GM21423 (cell line): ENCODE measurements around the gene LRRFIP2.
"Not testable (repeated sequence)": the region's sequence is repeated elsewhere in the genome, so short reads cannot be mapped to it uniquely, and the experiment has no call there.

Source experiments
- ATAC-seq: cut with Tn5 transposase; IDR thresholded peaks from one replicate; pipeline ENCODE4 v1.9.1; 2021; ENCODE audit warnings: mild to moderate bottlenecking, moderate library complexity; ENCODE audit not compliant: unreplicated experiment

Gene LRRFIP2

GRCh38 chr3:37174532-37175126 lies at the start of gene LRRFIP2:
Gene LRRFIP2, minus strand, starts transcription at chr3:37174582. Its CDS starts 25,599 bp downstream, at chr3:37148983.
- no peak for ATAC-seq

DNA sequence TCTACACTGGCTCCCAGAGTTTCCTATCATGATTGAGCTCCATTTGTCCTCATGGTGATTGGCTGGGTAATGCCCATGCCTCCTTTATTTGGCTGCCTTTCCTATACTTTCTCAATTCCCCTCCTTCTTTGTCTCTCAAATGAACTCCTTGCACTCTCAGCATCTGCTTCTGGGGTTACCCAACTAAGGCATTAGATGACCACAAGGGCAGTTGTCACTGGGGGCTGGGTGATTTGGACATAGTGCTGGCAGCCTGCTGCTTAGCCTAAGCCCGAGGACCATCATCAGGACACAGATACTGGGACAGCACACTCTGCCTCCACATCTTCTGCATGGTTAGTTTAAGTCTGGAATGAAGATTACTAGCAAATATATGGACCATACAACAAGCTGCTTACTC lies 49.2 kb upstream of the LRRFIP2 start:
- no peak for ATAC-seq

GRCh38 chr3:37223141-37223558 lies 48.8 kb upstream of the LRRFIP2 start:
- ATAC-seq = no peak

GRCh38 chr3:37222542-37222941 lies 48.2 kb upstream of the LRRFIP2 start:
- ATAC-seq = not testable (repeated sequence)

DNA sequence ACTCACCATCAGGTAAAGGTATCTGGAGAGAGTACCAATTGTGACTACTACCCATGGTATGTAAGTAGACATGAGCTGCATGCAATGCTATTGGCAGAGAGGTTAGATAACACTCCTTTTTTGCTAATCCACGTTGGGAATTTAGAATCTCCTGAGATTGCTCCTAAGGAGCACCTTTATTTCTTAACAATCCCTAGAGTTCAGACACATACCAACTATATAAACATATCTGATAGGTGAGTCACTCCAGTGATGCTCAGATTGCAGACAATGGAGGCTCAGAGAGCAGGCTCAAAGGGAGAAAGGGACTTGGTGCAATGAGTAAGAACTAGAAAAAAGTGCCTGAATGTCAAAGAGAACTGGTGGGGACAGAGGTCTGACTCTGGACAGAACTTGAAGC lies 47.0 kb upstream of the LRRFIP2 start:
- no peak for ATAC-seq

DNA sequence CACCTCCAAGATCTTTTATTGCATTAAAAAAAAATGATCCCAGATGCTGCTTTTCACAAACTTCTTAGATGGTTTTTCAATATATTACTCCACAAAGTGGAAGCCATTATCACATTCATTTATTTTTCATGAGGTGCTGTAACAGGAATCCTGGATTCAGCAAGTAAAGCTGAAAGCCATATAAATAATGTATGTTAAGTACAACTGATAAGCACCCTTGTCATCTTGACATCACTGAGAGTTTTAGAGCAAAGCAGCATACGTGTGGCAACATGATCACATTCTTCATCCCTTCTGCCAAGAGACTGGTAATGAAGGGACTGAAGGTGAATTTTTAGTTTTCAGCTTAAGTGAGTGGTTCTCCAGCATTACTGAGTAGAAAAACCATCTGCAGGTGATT lies 44.9 kb upstream of the LRRFIP2 start:
- ATAC-seq = no peak

GRCh38 chr3:37218206-37218605 lies 43.8 kb upstream of the LRRFIP2 start:
- ATAC-seq = no peak

DNA sequence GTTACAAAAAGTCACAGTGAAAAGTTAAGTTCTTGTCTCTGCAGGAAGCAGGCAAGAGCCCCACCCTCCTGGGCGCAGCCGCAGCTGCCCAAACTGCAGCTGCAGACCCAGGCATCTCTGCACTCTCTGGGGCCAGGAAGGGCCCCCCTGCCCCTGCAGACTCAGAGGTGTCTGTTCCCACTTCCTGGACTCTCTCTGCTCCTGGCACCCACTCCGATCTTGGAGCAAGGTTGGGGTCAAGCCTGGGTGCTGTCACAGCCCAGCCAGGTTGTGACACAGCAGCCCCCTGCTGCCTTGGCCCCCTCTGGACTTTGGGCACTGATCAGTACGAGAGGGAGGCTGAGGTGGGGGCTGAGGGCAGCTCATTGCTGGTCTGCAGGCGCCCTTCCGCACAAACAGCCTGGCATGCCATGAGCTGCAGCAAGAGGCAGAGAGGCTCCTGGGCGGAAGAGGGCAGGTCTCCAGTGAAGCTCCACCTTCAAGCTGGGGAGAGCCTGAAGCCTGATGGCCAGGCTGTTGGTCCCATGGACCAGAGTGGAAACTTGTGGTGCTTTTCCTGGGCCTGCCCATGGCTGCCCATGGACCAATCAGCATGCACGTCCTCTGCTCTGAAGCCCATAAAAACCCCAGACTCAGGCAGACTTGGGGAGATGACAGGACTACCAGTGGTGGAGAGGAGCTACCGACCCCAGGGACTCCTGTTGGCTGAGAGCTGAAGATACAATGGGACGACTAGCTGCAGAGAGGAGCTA lies 42.9 kb upstream of the LRRFIP2 start:
- ATAC-seq = no peak

DNA sequence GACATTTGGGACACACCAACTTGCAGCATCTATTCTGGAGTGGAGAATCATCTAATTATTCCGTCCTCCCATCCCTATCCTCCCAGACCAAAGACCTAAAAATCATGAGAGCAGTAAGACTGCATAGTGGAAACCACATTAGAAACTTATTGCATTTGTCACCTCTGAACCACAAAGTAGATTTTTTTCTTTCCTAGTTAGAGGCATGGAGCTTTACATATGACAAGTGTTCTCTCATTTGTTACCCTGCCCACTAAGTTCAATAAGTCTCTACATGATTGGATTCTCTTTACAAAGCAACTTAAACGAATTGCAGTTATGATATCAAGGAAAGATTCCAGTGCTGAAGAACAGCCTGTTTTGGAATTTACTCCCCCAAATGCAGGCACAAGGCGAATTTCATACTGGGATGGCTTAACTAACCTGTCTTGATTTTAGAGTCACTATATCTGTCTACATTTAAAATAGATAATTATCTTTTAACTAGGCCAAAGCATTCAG lies 42.3 kb upstream of the LRRFIP2 start:
- no peak for ATAC-seq

GRCh38 chr3:37214076-37214475 lies 39.7 kb upstream of the LRRFIP2 start:
- ATAC-seq = no peak

- no peak for ATAC-seq
Measured at GRCh38 chr3:37210230-37210629, 35.8 kb upstream of the LRRFIP2 start.

GRCh38 chr3:37208576-37208975 lies 34.2 kb upstream of the LRRFIP2 start:
- ATAC-seq = not testable (repeated sequence)

DNA sequence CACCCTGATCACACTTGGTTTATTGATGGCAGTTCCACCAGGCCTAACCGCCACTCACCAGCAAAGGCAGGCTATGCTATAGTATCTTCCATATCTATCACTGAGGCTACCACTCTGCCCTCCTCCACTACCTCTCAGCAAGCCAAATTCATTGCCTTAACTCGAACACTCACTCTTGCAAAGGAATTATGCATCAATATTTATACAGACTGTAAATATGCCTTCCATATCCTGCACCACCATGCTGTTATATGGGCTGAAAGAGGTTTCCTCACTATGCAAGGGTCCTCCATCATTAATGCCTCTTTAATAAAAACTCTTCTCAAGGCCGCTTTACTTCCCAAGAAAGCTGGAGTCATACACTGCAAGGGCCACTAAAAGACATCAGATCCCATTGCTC lies 33.6 kb upstream of the LRRFIP2 start:
- not testable (repeated sequence) for ATAC-seq

DNA sequence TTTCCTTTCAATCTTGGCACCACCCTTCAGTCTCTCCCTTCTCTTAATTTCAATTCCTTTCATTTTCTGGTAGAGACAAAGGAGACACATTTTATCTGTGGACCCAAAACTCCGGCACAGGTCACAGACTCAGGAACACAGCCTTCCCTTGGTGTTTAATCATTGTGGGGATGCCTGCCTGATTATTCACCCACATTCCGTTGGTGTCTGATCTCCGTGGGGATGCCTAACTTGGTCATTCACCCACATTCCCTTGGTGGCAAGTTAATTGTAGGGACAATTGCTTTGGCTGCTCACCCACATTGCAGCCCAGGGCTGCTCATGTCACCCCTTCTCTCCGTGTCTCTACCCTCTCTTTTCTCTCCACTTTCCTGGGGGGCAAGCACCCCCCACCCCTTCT lies 31.7 kb upstream of the LRRFIP2 start:
- ATAC-seq = not testable (repeated sequence)

DNA sequence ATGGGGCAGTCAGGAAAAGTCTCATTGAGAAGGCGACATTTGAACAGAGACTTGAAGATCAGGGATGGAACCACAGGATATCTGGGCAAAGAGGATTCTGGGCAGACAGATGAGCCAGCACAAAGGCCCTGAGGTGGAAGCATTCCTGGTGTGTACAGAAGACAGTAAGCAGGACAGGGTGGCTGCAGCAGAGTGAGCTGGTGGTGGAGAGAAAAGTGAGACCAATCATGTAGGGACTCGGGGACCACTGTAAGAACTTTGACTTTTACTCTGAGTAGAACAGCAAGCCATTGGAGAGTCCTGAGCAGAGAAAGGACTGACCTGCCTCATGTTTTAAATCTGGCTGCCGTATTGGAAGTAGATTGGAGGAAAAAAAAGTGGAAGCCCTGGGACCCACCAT lies 29.9 kb upstream of the LRRFIP2 start:
- no peak for ATAC-seq

DNA sequence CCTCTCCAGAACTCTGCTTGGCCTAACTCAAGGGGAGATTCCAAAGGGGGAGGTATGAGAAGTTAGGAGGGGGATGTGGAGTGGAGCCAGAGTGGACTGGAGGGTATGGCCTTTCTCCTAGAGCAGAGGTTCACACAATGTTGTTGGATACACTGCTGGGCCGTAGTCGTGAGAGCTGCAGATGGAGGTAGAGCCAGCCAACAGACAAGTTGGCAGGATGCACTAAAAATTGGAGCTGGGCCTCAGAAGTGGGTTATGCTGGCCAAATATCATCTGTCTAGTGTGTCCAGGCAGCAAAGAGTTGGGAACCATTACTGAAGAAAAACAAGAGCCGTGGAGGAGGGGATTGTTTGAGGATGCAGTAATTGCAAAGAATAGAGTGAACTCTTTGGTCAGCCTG lies 27.7 kb upstream of the LRRFIP2 start:
- ATAC-seq = no peak

DNA sequence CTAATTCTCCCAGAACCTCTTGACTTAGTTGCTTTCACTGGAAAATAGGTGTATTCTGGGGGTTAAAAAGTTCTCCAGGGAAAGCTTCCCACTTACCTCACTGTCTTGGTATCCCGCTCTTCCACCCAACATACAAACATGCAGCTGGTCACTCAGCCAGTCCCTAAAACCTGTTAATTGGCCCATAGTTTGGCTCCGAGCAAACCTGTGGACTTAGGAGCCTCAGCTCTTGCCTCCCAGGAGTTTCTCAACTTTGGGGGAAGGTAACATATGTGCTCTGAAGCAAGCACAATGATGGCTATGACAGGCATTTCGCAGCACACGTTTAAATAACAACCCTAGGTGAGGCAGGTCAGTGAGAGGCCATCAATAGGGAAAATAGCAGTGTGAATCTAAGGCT lies 25.8 kb upstream of the LRRFIP2 start:
- no peak for ATAC-seq

DNA sequence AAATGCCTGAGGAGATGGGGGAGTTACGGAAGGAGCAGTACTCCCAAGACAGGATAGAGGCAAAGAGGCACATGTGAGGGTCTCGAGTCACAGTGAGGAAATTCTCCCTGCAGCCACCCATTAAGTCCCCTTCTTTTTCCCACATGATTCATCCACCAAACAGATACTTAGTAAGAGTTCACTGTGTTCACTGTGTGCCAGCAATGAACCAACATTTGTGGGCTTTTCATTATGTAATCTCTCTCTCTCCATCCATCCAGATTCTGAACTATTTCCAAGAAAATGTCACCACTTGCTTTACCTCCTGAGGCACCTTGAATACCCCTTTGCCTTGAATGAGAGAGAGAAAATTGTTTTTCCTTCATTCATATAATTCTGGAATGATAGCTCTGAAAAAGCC lies 24.6 kb upstream of the LRRFIP2 start:
- no peak for ATAC-seq

GRCh38 chr3:37198547-37198946 lies 24.2 kb upstream of the LRRFIP2 start:
- no peak for ATAC-seq

DNA sequence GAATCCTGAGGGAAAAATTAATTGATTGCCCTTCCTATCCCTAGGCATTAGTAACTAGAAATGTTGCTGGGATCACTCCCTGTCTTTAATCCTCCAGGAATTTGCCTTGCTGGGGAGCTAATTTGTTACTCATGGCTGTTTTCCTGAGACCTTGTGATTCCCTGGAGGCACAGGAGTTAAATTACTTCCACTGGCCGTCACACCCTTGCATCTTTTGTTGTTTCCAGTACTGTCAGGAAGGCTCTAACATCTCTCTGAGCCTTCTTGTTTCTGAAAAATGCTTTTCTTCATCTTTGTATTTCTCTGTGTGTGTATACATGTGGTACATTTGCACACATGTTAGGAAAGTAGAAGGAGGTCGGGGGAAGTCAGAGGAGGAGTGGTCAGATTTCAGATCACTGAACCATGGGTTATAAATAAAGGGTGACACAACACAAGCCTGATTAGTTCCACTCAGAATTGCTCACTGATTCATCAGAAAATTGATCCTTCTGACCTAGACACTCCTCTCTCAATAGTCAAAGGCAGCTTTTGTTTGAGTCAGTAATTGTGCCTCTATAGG lies 23.5 kb upstream of the LRRFIP2 start:
- ATAC-seq = no peak

DNA sequence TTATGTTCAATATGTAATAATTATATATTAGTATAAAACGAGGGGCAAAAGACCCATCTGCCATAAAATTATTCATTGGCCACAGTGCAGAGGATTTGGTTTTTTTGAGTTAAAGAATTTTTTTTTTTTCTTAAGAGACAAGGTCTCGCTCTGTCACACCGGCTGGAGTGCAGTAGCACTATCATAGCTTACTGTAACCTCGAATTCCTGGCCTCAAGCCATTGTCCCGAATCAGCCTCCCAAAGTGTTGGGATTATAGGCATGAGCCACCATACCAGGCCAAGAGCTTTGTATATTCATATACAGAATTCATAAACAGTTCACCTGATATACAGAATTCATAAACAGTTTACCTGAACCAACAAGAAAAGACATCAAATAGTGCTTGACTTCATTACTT lies 20.2 kb upstream of the LRRFIP2 start:
- ATAC-seq = no peak

- no peak for ATAC-seq
Measured at GRCh38 chr3:37190667-37191066, 16.3 kb upstream of the LRRFIP2 start.
